Common myeloid progenitor, CD34-positive (primary cell): ENCODE measurements around the gene ZFPM1.
A peak's percentile ranks its signal among the peaks of the same experiment; 100 is the strongest.

Experiments used
- CTCF ChIA-PET: fragments of 350-600 bp; sonication (Branson Sonifier 250); formaldehyde crosslinking; loops from one replicate; lab custom pipeline; 2021; ENCODE audit warnings: antibody characterized with exemption; lab: Charles Lee
- POLR2A ChIA-PET: fragments of 350-600 bp; sonication (Branson Sonifier 250); formaldehyde crosslinking; loops from one replicate; lab custom pipeline; 2021; ENCODE audit warnings: antibody characterized with exemption; lab: Charles Lee
- DNase-seq, 3 donors: peaks; one replicate each; pipeline versions ENCODE4 v3.0.0 to v3.0.0-alpha.2; 2013
- H3K27ac ChIP-seq, 2 experiments: 1 replicate in 1 of 2; 2 replicates in 1 of 2; pipeline ENCODE4 v1.7.0; 2013; ENCODE audit warnings: inconsistent platforms in 2 of 2, low read length in 2 of 2, mild to moderate bottlenecking in 2 of 2, low read depth in 1 of 2, moderate library complexity in 1 of 2; ENCODE audit not compliant: severe bottlenecking in 2 of 2, insufficient read depth in 1 of 2, poor library complexity in 1 of 2
- H3K27me3 ChIP-seq, 5 experiments: replicated peaks in 2 of 5; 1 replicate in 3 of 5; 2 replicates in 2 of 5; pipeline versions ENCODE4 v1.6.1 to v1.7.0; 2013; ENCODE audit warnings: low read length in 4 of 5, mild to moderate bottlenecking in 2 of 5, moderate library complexity in 2 of 5, inconsistent platforms in 1 of 5; ENCODE audit not compliant: insufficient read depth in 5 of 5, control insufficient read depth in 4 of 5
- H3K36me3 ChIP-seq, 4 experiments: 1 replicate in 2 of 4; 2 replicates in 2 of 4; pipeline versions ENCODE4 v1.6.1 to v1.7.0; 2013; ENCODE audit warnings: low read length in 3 of 4, control low read depth in 1 of 4, mild to moderate bottlenecking in 1 of 4; ENCODE audit not compliant: control insufficient read depth in 4 of 4, insufficient read depth in 4 of 4
- H3K4me1 ChIP-seq, 4 experiments: 1 replicate in 3 of 4; 2 replicates in 1 of 4; pipeline versions ENCODE4 v1.6.1 to v1.7.1; 2013; ENCODE audit warnings: low read length in 3 of 4, mild to moderate bottlenecking in 3 of 4, control low read depth in 1 of 4, inconsistent platforms in 1 of 4, moderate library complexity in 1 of 4; ENCODE audit not compliant: control insufficient read depth in 4 of 4, insufficient read depth in 4 of 4; ENCODE audit errors: control extremely low read depth in 1 of 4
- H3K4me3 ChIP-seq, 7 experiments: 1 replicate in 4 of 7; 2 replicates in 3 of 7; pipeline versions ENCODE4 v1.5.1 to v1.7.0; 2013; ENCODE audit warnings: mild to moderate bottlenecking in 7 of 7, low read length in 6 of 7, moderate library complexity in 6 of 7, inconsistent platforms in 2 of 7, low read depth in 2 of 7, control low read depth in 1 of 7; ENCODE audit not compliant: insufficient read depth in 4 of 7, control insufficient read depth in 1 of 7; ENCODE audit errors: extremely low read depth in 1 of 7
- H3K9me3 ChIP-seq, 5 experiments: 1 replicate in 4 of 5; 2 replicates in 1 of 5; pipeline versions ENCODE4 v1.6.1 to v1.7.1; 2013; ENCODE audit warnings: low read length in 4 of 5, mild to moderate bottlenecking in 2 of 5, inconsistent platforms in 1 of 5, low read depth in 1 of 5, moderate library complexity in 1 of 5; ENCODE audit not compliant: control insufficient read depth in 4 of 5, insufficient read depth in 2 of 5; ENCODE audit errors: control extremely low read depth in 1 of 5
- WGBS: methylation state at CpG from one replicate; pipeline ENCODE4 v1.1.5; 2013; ENCODE audit not compliant: insufficient coverage; 5-methylcytosine and 5-hydroxymethylcytosine counted together

The ZFPM1 gene

GRCh38 chr16:88477631-88478519, 24.8 kb downstream of the ZFPM1 start:
- ChIA-PET POLR2A (interaction anchor here (1.0 kb wide), 1 partner anchor 32 kb away, joined by 4 read pairs; no protein-coding TSS in a partner anchor), CTCF (interaction anchor here (1.1 to 2.2 kb wide), 2 partner anchors 16 kb away, joined by 3 to 6 read pairs; no protein-coding TSS in a partner anchor)
- Histone ChIP-seq H3K9me3 (no peaks in the 10 kb centered on the region), H3K4me3 (peak overlapping the region in 2 of 7 experiments; percentile 19 to 20), H3K36me3 (peaks cover 0 to 10% (median 1%) of the 10 kb centered on the region in 4 experiments), H3K27ac (no peak overlapping the region), H3K4me1 (peaks cover 0 to 39% (median 32%) of the 10 kb centered on the region in 4 experiments), H3K27me3 (no peaks in the 10 kb centered on the region)
- 61% methylated on average over 24 of the region's 27 CpGs for WGBS
- DNase-seq = peak; percentile 25 to 71 (median 62)

DNA sequence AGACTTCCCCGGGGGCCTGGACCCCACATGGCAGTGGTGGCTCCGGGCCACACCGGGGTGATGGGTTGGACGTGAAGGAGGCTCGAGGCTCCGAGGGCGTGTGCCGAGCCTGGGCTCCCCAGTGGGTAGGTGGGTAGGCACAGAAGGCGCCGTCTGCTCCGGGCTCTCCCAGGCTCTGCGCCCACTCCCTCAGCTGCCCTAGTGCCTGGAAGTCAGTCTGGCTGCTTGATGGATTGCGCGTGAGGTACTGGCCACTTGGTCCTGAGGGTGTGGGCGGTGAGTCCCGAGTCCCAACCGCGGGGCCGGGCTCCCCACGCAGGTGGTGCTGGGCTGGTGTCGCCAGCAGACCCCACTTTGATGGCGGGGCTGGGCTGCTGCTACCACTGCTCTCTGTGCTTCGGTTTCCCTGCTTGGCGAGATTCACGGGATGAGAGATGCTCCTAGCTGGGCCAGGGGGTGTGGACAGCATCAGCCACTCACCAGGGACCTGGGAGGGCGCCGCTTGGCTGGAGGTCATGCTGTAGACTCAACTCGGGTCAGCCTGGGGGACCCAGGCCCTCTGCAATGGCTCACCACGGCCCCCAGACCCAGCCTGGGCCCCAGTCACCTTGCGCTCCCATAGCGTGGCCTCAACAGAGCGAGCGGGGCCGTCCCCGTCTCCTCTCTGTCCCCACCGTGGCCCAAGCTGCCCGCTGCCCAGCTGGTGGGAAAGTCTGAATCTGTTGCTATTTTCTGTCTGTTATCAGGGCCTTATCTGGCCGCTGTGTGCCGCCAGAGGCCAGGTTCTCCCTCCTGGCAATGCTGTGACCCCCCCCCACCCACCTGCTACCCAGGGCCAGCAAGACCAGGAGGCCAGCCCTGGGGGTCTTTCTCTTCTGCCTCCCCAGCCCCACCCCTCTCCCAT, 26.1 kb downstream of the ZFPM1 start:
- Histone ChIP-seq H3K9me3 (no peaks in the 10 kb centered on the region), H3K27ac (no peak overlapping the region), H3K4me3 (no peak overlapping the region), H3K36me3 (peaks cover 0 to 6% (median 4%) of the 10 kb centered on the region in 4 experiments), H3K27me3 (no peaks in the 10 kb centered on the region), H3K4me1 (peaks cover 0 to 38% (median 31%) of the 10 kb centered on the region in 4 experiments)
- ChIA-PET CTCF (interaction anchor here (1.1 to 2.2 kb wide), 2 partner anchors 14 to 17 kb away, joined by 3 to 6 read pairs; no protein-coding TSS in a partner anchor), POLR2A (interaction anchor here (1.0 kb wide), 2 partner anchors 13 to 31 kb away, joined by 3 to 4 read pairs; no protein-coding TSS in a partner anchor)
- 90% methylated on average over 30 of the region's 39 CpGs for WGBS
- DNase-seq = no peak

- WGBS = 61% methylated on average over 18 of the region's 28 CpGs
- Histone ChIP-seq H3K9me3 (no peaks in the 10 kb centered on the region), H3K4me3 (peak overlapping the region in 1 of 7 experiments; percentile 11), H3K27ac (no peak overlapping the region), H3K36me3 (peaks cover 0 to 5% (median 3%) of the 10 kb centered on the region in 4 experiments), H3K4me1 (peaks cover 0 to 38% (median 31%) of the 10 kb centered on the region in 4 experiments), H3K27me3 (no peaks in the 10 kb centered on the region)
- DNase-seq = peak in 2 of 3 donors; percentile 82 to 85
- ChIA-PET POLR2A (interaction anchor here (0.7 to 1.0 kb wide), 2 partner anchors 14 to 97 kb away, joined by 3 to 4 read pairs; partner anchors contain the start of gene ZNF469), CTCF (interaction anchor here (1.1 to 2.2 kb wide), 3 partner anchors 14 to 18 kb away, joined by 3 to 6 read pairs (median 3); no protein-coding TSS in a partner anchor)
These were observed 27.0 kb downstream of the ZFPM1 start for GRCh38 chr16:88479793-88480760.

DNA sequence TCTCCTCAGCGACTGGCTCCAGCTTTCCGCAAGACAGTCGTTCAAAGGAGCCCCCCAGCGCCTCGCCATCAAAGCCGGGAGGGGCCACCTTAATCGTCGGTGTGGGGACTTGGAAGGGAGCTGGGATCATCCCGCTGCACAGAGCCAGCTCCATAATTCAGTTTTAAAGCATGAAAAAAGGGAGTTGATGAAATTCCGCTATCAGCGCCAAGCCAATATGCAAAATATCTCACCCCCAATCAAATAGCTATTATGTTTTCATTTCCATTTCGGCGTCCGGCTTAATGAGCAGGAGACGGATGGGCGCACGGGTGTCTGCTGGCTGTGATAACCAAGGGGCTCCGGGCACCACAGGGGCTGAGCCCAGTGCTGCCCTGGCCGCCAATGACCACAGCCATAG, 27.7 kb downstream of the ZFPM1 start:
- DNase-seq = no peak
- Histone ChIP-seq H3K36me3 (peaks cover 2 to 8% (median 2%) of the 10 kb centered on the region in 4 experiments), H3K4me1 (peaks cover 0 to 38% (median 31%) of the 10 kb centered on the region in 4 experiments), H3K4me3 (no peak overlapping the region), H3K9me3 (no peaks in the 10 kb centered on the region), H3K27ac (no peak overlapping the region), H3K27me3 (no peaks in the 10 kb centered on the region)
- ChIA-PET POLR2A (interaction anchor here (0.7 kb wide), 1 partner anchor 98 kb away, joined by 4 read pairs; the partner anchor contains the start of gene ZNF469), CTCF (interaction anchor here (1.1 to 1.2 kb wide), 2 partner anchors 14 to 15 kb away, joined by 3 read pairs; no protein-coding TSS in a partner anchor)
- 94% methylated on average over 14 of the region's 19 CpGs for WGBS

GRCh38 chr16:88481851-88482250, 28.8 kb downstream of the ZFPM1 start:
- CTCF ChIA-PET = interaction anchor here (1.2 kb wide), 1 partner anchor 12 kb away, joined by 3 read pairs; no protein-coding TSS in a partner anchor
- WGBS = 97% methylated on average over 9 of the region's 9 CpGs
- POLR2A ChIA-PET = no interaction called here

More at GRCh38 chr16:88481851-88482250, 28.8 kb downstream of the ZFPM1 start:
- H3K9me3 ChIP-seq = no peaks in the 10 kb centered on the region
- H3K4me1 ChIP-seq = peaks cover 0 to 38% (median 31%) of the 10 kb centered on the region in 4 experiments
- H3K27ac ChIP-seq = no peak overlapping the region
- no peak overlapping the region for H3K4me3 ChIP-seq
- peaks cover 2 to 16% (median 5%) of the 10 kb centered on the region in 4 experiments for H3K36me3 ChIP-seq
- H3K27me3 ChIP-seq = no peaks in the 10 kb centered on the region
- no peak for DNase-seq
